ENCODE data around the gene FLT3LG. TPM values are rescaled to one million over a fixed set of nuclear protein-coding genes. Genes with fewer than 3 reads are reported as not detected.

FLT3LG gene
- total RNA-seq, 1 experiment from 2014 or later, result 6.5 TPM

GRCh38 chr19:49468199-49468598 is 5.8 kb upstream of the FLT3LG start:
- TF ChIP-seq CTCF (conservative IDR thresholded peaks at IDR 0.05; ENCODE audit: low read depth, low read length) (no peak), EZH2 (IDR thresholded peaks at IDR 0.05; ENCODE audit: borderline replicate concordance, low read depth, low read length, poor library complexity, severe bottlenecking) (no peak)

GRCh38 chr19:49468746-49469447 is 5.1 kb upstream of the FLT3LG start:
- POLR2A ChIA-PET (ENCODE audit: low non-redundant PET), result no interaction called here

More at GRCh38 chr19:49468199-49468598, 5.8 kb upstream of the FLT3LG start:
- no peaks in the 10 kb centered on the region for H3K36me3 ChIP-seq (ENCODE audit: insufficient read depth, low read length, poor library complexity, severe bottlenecking)
- no TSS peak for BruUV-seq (replicated peaks)
- ChIA-PET CTCF (no interaction called here), POLR2A (ENCODE audit: low non-redundant PET) (no interaction called here)
- no peak overlapping the region for H3K27ac ChIP-seq (ENCODE audit: low read depth, low read length, poor library complexity, severe bottlenecking)
- DNase-seq (ENCODE audit: low spot score), result no peak
- no peaks in the 10 kb centered on the region for H3K27me3 ChIP-seq (replicated peaks; ENCODE audit: insufficient read depth, low read depth, low read length, poor library complexity)
- H3K4me3 ChIP-seq (ENCODE audit: low read depth, low read length, poor library complexity, severe bottlenecking), result no peak overlapping the region
- peaks cover 8% of the 10 kb centered on the region for H3K4me1 ChIP-seq (ENCODE audit: insufficient read depth, low read length, poor library complexity, severe bottlenecking)
- H3K9me3 ChIP-seq (ENCODE audit: low read depth, low read length, poor library complexity, severe bottlenecking), result no peaks in the 10 kb centered on the region
- intact Hi-C loops (cut with micrococcal nuclease; ENCODE audit: unreplicated experiment), result no loop called here

GRCh38 chr19:49469828-49470614 is 4.0 kb upstream of the FLT3LG start:
- BruUV-seq (replicated peaks), result no TSS peak
- no peaks in the 10 kb centered on the region for H3K36me3 ChIP-seq (ENCODE audit: insufficient read depth, low read length, poor library complexity, severe bottlenecking)
- H3K4me3 ChIP-seq (ENCODE audit: low read depth, low read length, poor library complexity, severe bottlenecking), result no peak overlapping the region
- CTCF ChIA-PET, result interaction anchor here (0.6 kb wide), 2 partner anchors 21 to 40 kb away, joined by 3 to 4 read pairs; no protein-coding TSS in a partner anchor
- no peak for DNase-seq (ENCODE audit: low spot score)
- H3K27ac ChIP-seq (ENCODE audit: low read depth, low read length, poor library complexity, severe bottlenecking), result no peak overlapping the region
- POLR2A ChIA-PET (ENCODE audit: low non-redundant PET), result no interaction called here
- no peaks in the 10 kb centered on the region for H3K9me3 ChIP-seq (ENCODE audit: low read depth, low read length, poor library complexity, severe bottlenecking)
- intact Hi-C loops (cut with micrococcal nuclease; ENCODE audit: unreplicated experiment), result no loop called here
- peaks cover 15% of the 10 kb centered on the region for H3K4me1 ChIP-seq (ENCODE audit: insufficient read depth, low read length, poor library complexity, severe bottlenecking)
- no peaks in the 10 kb centered on the region for H3K27me3 ChIP-seq (replicated peaks; ENCODE audit: insufficient read depth, low read depth, low read length, poor library complexity)
- TF ChIP-seq CTCF (conservative IDR thresholded peaks at IDR 0.05; ENCODE audit: low read depth, low read length) (peak; percentile 37), EZH2 (IDR thresholded peaks at IDR 0.05; ENCODE audit: borderline replicate concordance, low read depth, low read length, poor library complexity, severe bottlenecking) (no peak)

More at GRCh38 chr19:49468746-49469447, 5.1 kb upstream of the FLT3LG start:
- peak; percentile 94 for DNase-seq (ENCODE audit: low spot score)
- Histone ChIP-seq H3K4me3 (ENCODE audit: low read depth, low read length, poor library complexity, severe bottlenecking) (no peak overlapping the region), H3K36me3 (ENCODE audit: insufficient read depth, low read length, poor library complexity, severe bottlenecking) (no peaks in the 10 kb centered on the region), H3K9me3 (ENCODE audit: low read depth, low read length, poor library complexity, severe bottlenecking) (no peaks in the 10 kb centered on the region), H3K27ac (ENCODE audit: low read depth, low read length, poor library complexity, severe bottlenecking) (no peak overlapping the region), H3K27me3 (replicated peaks; ENCODE audit: insufficient read depth, low read depth, low read length, poor library complexity) (no peaks in the 10 kb centered on the region), H3K4me1 (ENCODE audit: insufficient read depth, low read length, poor library complexity, severe bottlenecking) (peaks cover 8% of the 10 kb centered on the region)
- intact Hi-C loops (cut with micrococcal nuclease; ENCODE audit: unreplicated experiment), result no loop called here
- CTCF ChIA-PET, result interaction anchor here (0.5 kb wide), 1 partner anchor 93 kb away, joined by 3 read pairs; no protein-coding TSS in a partner anchor
- BruUV-seq (replicated peaks), result no TSS peak
- TF ChIP-seq EZH2 (IDR thresholded peaks at IDR 0.05; ENCODE audit: borderline replicate concordance, low read depth, low read length, poor library complexity, severe bottlenecking) (no peak), CTCF (conservative IDR thresholded peaks at IDR 0.05; ENCODE audit: low read depth, low read length) (no peak)
